GM18907 (cell line): ENCODE results near the gene NXN.
"Not testable (repeated sequence)": the region's sequence is repeated elsewhere in the genome, so short reads cannot be mapped to it uniquely, and the experiment has no call there.

Experiments used
- ATAC-seq: cut with Tn5 transposase; IDR thresholded peaks from one replicate; pipeline ENCODE4 v1.9.1; 2021; ENCODE audit warnings: mild to moderate bottlenecking, moderate library complexity; ENCODE audit not compliant: unreplicated experiment

The NXN gene

GRCh38 chr17:924306-924705, 55.3 kb downstream of the NXN start:
- ATAC-seq = not testable (repeated sequence)

DNA sequence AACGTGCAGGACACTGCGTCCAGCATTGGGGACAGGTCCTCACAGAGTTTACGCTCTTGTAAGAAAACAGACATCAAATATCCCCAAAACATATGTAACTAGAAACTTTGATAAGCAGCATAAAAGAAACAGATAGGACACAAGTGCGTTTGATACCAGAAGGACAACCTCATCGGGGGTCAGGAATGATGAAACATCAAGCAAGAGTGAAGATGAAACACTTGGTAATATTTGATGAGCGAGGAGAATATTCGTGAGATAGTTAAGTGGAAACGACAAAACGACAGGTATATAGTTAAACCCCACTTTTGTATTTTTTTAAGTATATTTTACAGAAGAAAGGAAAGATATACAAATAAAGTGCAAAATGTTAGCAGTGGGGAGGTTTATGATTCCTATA, 55.9 kb downstream of the NXN start:
- no peak for ATAC-seq

DNA sequence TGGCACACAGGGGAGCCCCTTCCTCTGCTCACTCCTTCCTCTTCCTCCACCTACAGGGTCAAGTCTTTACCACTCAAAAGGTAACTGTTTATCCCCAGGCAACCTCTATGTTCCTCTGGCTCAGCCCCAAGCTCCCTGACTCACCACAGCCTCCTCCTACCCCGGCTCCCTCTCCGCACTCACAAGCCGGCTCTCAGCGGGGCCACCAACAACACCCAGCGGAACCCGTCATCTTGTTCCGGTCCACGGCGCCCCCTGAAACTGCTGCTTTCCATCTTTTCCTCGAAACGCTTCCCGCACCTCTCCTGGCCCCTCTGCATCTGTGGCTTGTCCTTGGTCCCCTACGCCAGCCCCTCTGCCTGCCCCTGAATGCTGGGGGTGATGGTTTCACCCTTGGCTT, 58.4 kb downstream of the NXN start:
- ATAC-seq = no peak

- ATAC-seq = no peak
These were observed 59.4 kb downstream of the NXN start for GRCh38 chr17:920190-920589.

DNA sequence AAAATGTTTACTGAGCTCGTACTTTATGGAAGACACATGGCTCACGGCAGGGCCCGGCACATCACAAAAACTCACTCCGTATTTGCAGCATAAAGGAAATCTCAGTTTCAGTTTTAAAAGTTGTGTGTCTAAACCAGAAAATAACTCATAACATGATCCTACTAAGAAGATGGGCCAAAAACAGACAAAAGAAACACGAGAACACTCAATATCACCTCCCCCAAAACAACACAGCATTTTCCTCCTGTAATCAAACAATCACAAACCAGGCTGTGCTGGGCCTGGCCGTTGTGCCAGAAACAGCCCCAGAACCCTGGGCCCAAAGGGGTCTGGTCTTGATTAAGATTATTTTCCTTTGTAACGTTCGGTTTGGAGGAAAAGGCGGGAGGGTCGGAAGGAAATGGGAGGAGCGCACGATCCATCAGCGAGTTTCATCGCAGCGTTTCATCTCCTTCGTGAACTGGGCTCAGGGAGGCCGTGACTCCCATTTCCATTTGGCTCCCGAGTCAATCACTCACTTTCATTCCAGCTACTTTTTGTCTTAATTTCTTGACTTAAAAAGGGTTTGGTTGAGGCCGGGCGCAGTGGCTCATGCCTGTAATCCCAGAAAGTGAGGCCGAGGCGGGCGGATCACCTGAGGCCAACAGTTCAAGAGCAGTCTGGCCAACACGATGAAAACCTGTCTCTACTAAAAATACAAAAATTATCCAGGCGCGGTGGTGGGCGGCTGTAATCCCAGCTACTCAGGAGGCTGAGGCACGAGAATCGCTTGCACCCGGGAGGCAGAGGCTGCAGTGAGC, 61.4 kb downstream of the NXN start:
- no peak for ATAC-seq

- ATAC-seq = no peak
These were observed 62.2 kb downstream of the NXN start for GRCh38 chr17:917391-917811.

DNA sequence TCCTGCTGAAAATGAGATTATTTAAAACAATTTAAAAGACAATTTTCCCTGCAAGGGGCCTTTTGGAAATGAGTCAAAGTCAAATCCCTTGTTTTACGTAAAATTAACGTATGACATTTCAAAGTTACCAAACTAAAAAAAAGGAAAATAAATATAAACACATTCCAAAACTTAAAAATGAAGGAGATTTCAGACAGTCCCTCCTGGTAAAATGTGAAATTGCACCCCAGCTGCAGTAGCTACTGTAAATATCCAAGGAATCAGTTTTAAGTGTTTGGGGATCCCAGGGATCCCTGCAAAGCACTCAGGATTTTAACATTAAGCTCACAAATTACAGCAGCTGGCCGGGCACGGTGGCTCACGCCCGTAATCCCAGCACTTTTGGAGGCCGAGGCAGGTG, 63.3 kb downstream of the NXN start:
- no peak for ATAC-seq

DNA sequence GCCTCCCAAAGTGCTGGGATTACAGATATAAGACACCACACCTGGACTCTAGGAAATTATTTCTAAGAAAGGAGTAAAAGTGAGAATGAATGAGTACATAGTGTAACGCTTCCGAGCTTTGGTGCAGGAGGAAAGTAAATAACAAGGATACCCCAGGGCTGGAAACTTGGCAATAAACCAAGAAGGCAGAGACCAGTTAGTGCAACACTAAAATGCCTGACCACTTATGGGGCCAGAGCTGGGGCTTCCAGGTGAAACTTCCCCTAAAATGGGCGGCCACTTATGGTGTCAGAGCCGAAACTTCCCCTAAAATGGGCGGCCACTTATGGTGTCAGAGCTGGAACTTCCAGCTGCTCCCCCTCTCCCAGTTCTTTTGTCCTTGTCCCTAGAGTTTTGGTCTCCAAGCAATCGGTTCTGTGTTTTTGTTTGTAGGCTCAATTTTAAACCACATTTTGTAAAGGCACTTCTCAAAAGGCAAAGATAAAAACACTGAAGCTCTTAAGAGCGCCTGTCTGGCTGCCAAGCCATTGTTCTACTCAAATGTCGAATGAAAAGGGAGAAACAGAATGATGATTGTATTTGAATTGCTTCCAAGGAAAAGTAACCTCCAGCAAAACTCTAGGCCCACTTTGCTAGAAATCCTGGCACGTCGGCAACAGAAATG, 63.9 kb downstream of the NXN start:
- no peak for ATAC-seq

- ATAC-seq = no peak
These were observed 65.0 kb downstream of the NXN start for GRCh38 chr17:914561-914960.

DNA sequence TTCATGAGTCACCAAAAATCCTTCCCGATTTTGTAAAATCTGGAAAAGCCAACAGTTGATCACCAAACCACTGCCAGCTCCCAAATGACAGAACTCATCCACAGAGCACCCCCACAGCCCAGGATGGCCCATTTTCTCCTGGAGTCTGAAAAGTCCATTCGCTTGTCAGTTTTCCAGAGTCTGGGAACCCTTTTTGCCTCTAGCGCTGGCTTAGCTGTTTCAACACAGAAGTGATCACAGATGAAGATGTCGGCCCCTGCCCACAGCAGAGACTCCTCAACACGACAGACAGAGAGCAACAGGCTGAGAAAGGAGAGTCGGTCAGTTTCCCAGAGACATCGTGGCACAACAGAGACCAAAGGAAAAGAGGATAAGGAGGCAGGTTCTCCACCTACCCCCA, 66.4 kb downstream of the NXN start:
- no peak for ATAC-seq

GRCh38 chr17:909642-910323, 69.8 kb downstream of the NXN start:
- ATAC-seq = no peak

GRCh38 chr17:907725-908124, 71.9 kb downstream of the NXN start:
- no peak for ATAC-seq

- ATAC-seq = not testable (repeated sequence)
These were observed 73.9 kb downstream of the NXN start for GRCh38 chr17:905708-906107.

DNA sequence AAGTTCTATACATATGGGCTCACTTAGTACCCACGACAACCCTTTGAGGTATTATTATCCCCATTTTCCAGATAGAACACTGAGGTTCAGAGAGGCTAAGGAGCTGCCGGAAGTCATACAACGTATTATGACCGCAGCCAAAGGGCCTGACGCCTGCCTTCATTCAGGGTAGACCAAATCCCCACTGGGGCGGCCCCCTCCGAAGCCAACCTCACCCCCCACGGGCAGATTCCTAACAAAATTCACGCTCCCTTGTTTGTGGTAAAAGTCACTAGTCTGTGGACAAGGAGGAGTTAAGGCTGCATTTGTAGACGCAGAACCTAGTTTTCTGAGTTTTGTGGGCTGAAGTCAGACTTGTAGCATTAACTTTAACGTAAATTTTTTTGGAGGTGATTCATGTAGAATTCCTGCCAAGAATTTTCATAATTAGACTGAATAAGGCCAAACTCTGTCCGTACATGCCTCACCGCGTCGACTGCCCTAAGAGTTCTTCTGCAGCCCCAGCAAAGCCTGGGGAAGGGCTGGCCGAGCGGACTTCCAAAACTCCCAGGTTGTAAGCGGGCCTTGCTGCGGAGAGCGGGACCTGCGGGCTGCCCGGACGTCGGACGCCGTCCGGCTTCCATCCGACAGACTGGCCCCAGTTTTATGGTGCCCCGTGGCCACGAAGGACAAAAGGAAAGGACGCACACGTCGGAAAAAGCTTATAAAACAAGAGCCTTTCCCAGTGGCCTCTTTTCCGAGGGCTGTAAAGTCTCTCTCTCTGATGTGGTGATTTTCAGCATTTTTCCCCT, 75.7 kb downstream of the NXN start:
- no peak for ATAC-seq

- no peak for ATAC-seq
These were observed 77.1 kb downstream of the NXN start for GRCh38 chr17:902463-902862.

GRCh38 chr17:901964-902363, 77.6 kb downstream of the NXN start:
- no peak for ATAC-seq

GRCh38 chr17:901191-901950, 78.2 kb downstream of the NXN start:
- ATAC-seq = no peak

- no peak for ATAC-seq
These were observed 79.1 kb downstream of the NXN start for GRCh38 chr17:900336-900934.

DNA sequence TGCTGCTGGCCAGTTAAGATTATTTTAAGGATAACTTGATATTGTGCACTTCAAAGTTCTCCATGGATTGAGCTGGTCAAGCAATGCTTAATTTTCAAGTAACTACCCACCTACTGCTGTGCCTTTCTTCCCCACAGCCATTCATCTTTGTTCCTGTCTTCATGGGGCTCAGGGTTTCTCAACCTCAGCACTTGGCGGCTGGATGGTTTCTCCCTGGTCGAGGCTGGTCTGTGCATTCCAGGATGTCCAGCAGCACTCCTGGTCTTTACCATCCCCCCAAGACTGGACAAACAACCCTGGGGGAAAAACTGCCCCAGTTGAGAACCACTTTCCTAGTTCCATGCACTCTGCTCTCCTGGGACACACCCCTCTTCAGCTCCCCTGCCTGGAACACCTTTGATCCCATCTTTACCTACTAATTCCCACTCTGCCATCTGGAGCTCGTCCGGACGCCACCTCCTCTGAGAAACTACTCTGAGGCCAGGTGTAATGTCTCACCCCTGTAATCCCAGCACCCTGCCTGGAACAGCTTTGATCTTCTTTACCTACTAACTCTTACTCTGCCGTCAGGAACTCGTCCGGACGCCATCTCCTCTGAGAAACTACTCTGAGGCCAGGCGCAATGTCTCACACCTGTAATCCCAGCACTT, 81.5 kb downstream of the NXN start:
- ATAC-seq = no peak
